Hepatocyte (in vitro differentiated cells): Measurements from ENCODE around the gene ZIC5. TPM values are rescaled to one million over a fixed set of nuclear protein-coding genes. Genes with fewer than 3 reads are reported as not detected.

Experiments
- DNase-seq: peaks from one replicate; pipeline ENCODE4 v3.0.0-alpha.2; 2016; ENCODE audit warnings: low spot score
- H2AFZ ChIP-seq: fragments of 200-600 bp; sonication (generic); 2 replicates; pipeline ENCODE4 v1.6.0; 2016; ENCODE audit warnings: antibody characterized with exemption, mild to moderate bottlenecking
- H3K27ac ChIP-seq: fragments of 200-600 bp; sonication (generic); 2 replicates; pipeline ENCODE4 v1.5.1; 2016; ENCODE audit warnings: mild to moderate bottlenecking
- H3K27me3 ChIP-seq: fragments of 200-600 bp; sonication (generic); 2 replicates; pipeline ENCODE4 v1.6.1; 2016
- H3K36me3 ChIP-seq: fragments of 200-600 bp; sonication (generic); replicated peaks from 2 replicates; pipeline ENCODE4 v1.5.1; 2016; ENCODE audit warnings: low read depth; ENCODE audit not compliant: insufficient read depth
- H3K4me1 ChIP-seq: fragments of 200-600 bp; sonication (generic); 2 replicates; pipeline ENCODE4 v1.5.1; 2016; ENCODE audit warnings: mild to moderate bottlenecking, moderate library complexity; ENCODE audit not compliant: insufficient read depth
- H3K4me2 ChIP-seq: fragments of 200-600 bp; sonication (generic); 2 replicates; pipeline ENCODE4 v1.6.0; 2016
- H3K4me3 ChIP-seq: fragments of 200-600 bp; sonication (generic); 2 replicates; pipeline ENCODE4 v1.5.1; 2016; ENCODE audit warnings: mild to moderate bottlenecking
- H3K79me2 ChIP-seq: fragments of 200-600 bp; sonication (generic); 2 replicates; pipeline ENCODE4 v1.6.0; 2017; ENCODE audit warnings: mild to moderate bottlenecking
- H3K9me2 ChIP-seq: fragments of 200-600 bp; sonication (generic); replicated peaks from 2 replicates; pipeline ENCODE4 v1.6.0; 2017; ENCODE audit warnings: mild to moderate bottlenecking; ENCODE audit not compliant: insufficient read depth
- H3K9me3 ChIP-seq: fragments of 200-600 bp; sonication (generic); 2 replicates; pipeline ENCODE4 v1.5.1; 2016; ENCODE audit warnings: low read depth, mild to moderate bottlenecking
- H4K20me1 ChIP-seq: fragments of 200-600 bp; sonication (generic); 2 replicates; pipeline ENCODE4 v1.6.0; 2016; ENCODE audit warnings: mild to moderate bottlenecking; ENCODE audit not compliant: insufficient read depth, poor library complexity, severe bottlenecking
- EZH2 ChIP-seq: fragments of 200-600 bp; sonication (generic); IDR thresholded peaks from 2 replicates; pipeline ENCODE4 v1.6.1; 2016; ENCODE audit warnings: antibody characterized with exemption, mild to moderate bottlenecking, borderline replicate concordance
- EZH2phosphoT487 ChIP-seq: fragments of 200-600 bp; sonication (generic); IDR thresholded peaks from one replicate; pipeline ENCODE4 v1.6.1; 2018; ENCODE audit warnings: antibody characterized with exemption, mild to moderate bottlenecking, low read depth, moderate library complexity; ENCODE audit not compliant: unreplicated experiment, severe bottlenecking
- WGBS: methylation state at CpG from one replicate; pipeline ENCODE4 v1.1.6; 2016; ENCODE audit warnings: low lambda C conversion rate; ENCODE audit errors: missing lambda C conversion rate; 5-methylcytosine and 5-hydroxymethylcytosine counted together
- polyA plus RNA-seq: library from polyadenylated mRNA; unstranded; fragments of >200 nt; fragmentation: Nextera tagmentation; extraction: Ambion mirVana; gene quantifications from 2 replicates; pipeline ENCODE4 v1.2.1, GENCODE V29; 2016
- total RNA-seq: library from RNA; depleted of rRNA; stranded (reverse); fragments of >200 nt; gene quantifications from 2 replicates; pipeline ENCODE4 v1.2.3, GENCODE V29; 2014
- TF ChIP-seq, protein P1 (sequence below): fragments of 200-600 bp; sonication (generic); IDR thresholded peaks from 2 replicates; pipeline ENCODE4 v1.5.1; 2016; ENCODE audit warnings: antibody characterized with exemption, mild to moderate bottlenecking; ENCODE audit not compliant: poor library complexity

Gene ZIC5
- 0.04 and 0.13 TPM in 2 replicates for total RNA-seq
- polyA plus RNA-seq: 0.16 TPM in 1 of 2 replicates, not detected in the other

- 1% methylated on average over 33 of the region's 41 CpGs for WGBS
- H3K4me2 ChIP-seq: peak within 1 kb of the TSS; percentile 84
- H3K9me2 ChIP-seq: no peaks in the 10 kb centered on the region
- TF ChIP-seq, protein P1, sequence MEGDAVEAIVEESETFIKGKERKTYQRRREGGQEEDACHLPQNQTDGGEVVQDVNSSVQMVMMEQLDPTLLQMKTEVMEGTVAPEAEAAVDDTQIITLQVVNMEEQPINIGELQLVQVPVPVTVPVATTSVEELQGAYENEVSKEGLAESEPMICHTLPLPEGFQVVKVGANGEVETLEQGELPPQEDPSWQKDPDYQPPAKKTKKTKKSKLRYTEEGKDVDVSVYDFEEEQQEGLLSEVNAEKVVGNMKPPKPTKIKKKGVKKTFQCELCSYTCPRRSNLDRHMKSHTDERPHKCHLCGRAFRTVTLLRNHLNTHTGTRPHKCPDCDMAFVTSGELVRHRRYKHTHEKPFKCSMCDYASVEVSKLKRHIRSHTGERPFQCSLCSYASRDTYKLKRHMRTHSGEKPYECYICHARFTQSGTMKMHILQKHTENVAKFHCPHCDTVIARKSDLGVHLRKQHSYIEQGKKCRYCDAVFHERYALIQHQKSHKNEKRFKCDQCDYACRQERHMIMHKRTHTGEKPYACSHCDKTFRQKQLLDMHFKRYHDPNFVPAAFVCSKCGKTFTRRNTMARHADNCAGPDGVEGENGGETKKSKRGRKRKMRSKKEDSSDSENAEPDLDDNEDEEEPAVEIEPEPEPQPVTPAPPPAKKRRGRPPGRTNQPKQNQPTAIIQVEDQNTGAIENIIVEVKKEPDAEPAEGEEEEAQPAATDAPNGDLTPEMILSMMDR: no peak
- peak; percentile 99 for TF ChIP-seq EZH2
- peak; percentile 77 for TF ChIP-seq EZH2phosphoT487
- H3K79me2 ChIP-seq: no peaks in the 10 kb centered on the region
- H3K36me3 ChIP-seq: no peaks in the 10 kb centered on the region
- no peak within 1 kb of the TSS for H3K4me3 ChIP-seq
- peaks cover 91% of the 10 kb centered on the region for H3K27me3 ChIP-seq
- no peaks in the 10 kb centered on the region for H4K20me1 ChIP-seq
- H3K9me3 ChIP-seq: no peaks in the 10 kb centered on the region
- no peak within 1 kb of the TSS for H3K27ac ChIP-seq
- no peak for DNase-seq
- H2AFZ ChIP-seq: peak within 1 kb of the TSS; percentile 35
- peaks cover 21% of the 10 kb centered on the region for H3K4me1 ChIP-seq
These were observed at the start of gene ZIC5 for GRCh38 chr13:99971576-99972189. TSS of gene ZIC5 (minus strand) at chr13:99971767. CDS start at chr13:99971603, 164 bp downstream.

- Histone ChIP-seq H3K79me2 (no peaks in the 10 kb centered on the region), H3K4me3 (no peak overlapping the region), H3K27ac (no peak overlapping the region), H3K9me3 (no peaks in the 10 kb centered on the region), H3K36me3 (no peaks in the 10 kb centered on the region), H3K27me3 (no peaks in the 10 kb centered on the region), H3K4me1 (no peaks in the 10 kb centered on the region), H3K4me2 (no peak overlapping the region), H3K9me2 (no peaks in the 10 kb centered on the region), H4K20me1 (no peaks in the 10 kb centered on the region), H2AFZ (no peak overlapping the region)
- TF ChIP-seq EZH2phosphoT487: no peak
- TF ChIP-seq, protein P1: no peak
- DNase-seq: no peak
- 93% methylated on average over 3 of the region's 3 CpGs for WGBS
These were observed 48.3 kb upstream of the ZIC5 start for GRCh38 chr13:100019780-100020356.

GRCh38 chr13:100014621-100015020, 43.1 kb upstream of the ZIC5 start:
- DNase-seq: no peak
- H3K36me3 ChIP-seq: no peaks in the 10 kb centered on the region
- TF ChIP-seq EZH2phosphoT487 (no peak), EZH2 (no peak)
- TF ChIP-seq, protein P1: no peak
- H3K9me3 ChIP-seq: no peaks in the 10 kb centered on the region
- no peak overlapping the region for H2AFZ ChIP-seq
- H3K79me2 ChIP-seq: no peaks in the 10 kb centered on the region
- H3K4me3 ChIP-seq: no peak overlapping the region
- no peaks in the 10 kb centered on the region for H3K9me2 ChIP-seq
- H3K4me2 ChIP-seq: no peak overlapping the region
- no peak overlapping the region for H3K27ac ChIP-seq
- H4K20me1 ChIP-seq: no peaks in the 10 kb centered on the region
- H3K4me1 ChIP-seq: no peaks in the 10 kb centered on the region
- no peaks in the 10 kb centered on the region for H3K27me3 ChIP-seq
- 84% methylated on average over 1 of the region's 1 CpG for WGBS
